Kasumi-1 (cell line): Measurements from ENCODE around the gene SHISA3.
A peak's percentile ranks its signal among the peaks of the same experiment; 100 is the strongest.
"Not testable (repeated sequence)": the region's sequence is repeated elsewhere in the genome, so short reads cannot be mapped to it uniquely, and the experiment has no call there.

Experiments used
- DNase-seq, 2 experiments: peaks; one replicate each; lab custom pipeline; 2025; lab: John Stamatoyannopoulos, UW

The SHISA3 gene

GRCh38 chr4:42396752-42397634, at the start of gene SHISA3:
Gene SHISA3, plus strand, starts transcription at chr4:42397488. Its CDS starts 569 bp downstream, at chr4:42398057.
- DNase-seq: peak; percentile 71 to 75

GRCh38 chr4:42348247-42348646, 49.0 kb upstream of the SHISA3 start:
- no peak for DNase-seq

- DNase-seq: no peak
Observed at GRCh38 chr4:42348692-42349091, 48.6 kb upstream of the SHISA3 start.

DNA sequence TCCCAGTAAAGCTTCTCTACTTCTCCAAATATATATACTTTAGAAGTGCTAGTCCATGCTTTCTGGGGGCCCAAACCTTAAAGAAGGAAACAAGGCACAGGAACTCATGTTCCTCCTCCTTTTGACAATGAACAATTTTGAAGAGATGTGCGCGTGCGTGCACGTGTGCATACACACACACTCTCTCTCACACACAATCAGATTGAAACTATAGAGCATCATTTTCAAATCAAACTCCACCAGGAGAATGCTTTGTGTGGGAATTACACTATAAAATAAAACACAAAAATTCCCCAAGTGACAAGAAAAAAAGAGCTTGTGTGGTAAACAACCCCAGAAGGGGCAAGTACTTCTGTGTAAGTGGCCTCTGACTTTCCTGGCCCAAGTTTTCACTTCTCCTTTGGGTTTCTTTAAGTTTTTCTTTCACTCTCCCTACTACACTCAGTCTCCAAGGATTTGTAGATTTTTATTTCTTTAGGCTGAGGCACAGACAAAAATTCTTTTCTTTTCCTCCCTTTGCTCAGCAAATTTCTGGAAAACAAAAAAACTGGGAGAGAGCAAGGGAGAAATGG, 46.6 kb upstream of the SHISA3 start:
- DNase-seq: no peak

- DNase-seq: no peak
Observed at GRCh38 chr4:42352049-42352448, 45.2 kb upstream of the SHISA3 start.

- no peak for DNase-seq
Observed at GRCh38 chr4:42357325-42357724, 40.0 kb upstream of the SHISA3 start.

DNA sequence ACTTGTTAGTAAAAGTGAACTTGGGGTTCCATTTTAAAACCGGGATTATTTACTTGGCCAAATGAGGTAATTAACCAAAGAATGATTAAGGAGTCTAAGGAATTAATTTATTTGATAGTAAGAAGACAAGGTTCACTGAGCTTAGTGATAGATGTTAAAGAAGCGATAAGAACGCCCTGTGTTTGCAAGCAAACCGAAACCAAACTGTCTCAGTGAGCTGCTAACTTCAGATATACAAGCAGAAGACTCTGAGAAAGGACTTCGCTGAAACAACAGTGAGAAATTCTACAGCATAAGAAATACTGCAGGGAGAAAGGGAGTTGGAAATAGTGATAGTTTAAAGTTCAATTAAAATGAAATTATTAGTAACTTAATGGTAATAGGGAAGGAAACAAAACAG, 37.6 kb upstream of the SHISA3 start:
- DNase-seq: no peak

DNA sequence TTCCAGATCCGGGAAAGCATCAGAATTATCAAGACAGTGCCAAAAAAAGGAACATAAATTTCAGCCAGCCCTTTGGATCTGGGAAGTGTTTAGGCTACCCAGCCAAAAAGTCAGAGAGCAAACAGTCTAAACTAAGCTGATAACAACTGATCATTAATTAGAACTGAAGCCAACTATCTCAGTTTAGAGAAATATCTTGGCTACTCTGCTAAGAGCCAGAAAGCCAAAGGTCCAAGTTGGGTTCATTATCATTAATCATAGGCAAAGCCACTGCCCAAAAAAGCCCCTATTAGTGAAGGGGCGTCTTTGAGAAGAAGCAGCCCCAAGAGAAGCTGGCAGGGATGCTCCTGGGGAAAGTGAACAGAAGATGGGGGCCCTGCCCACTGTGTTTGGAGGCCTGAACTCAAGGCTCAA, 37.0 kb upstream of the SHISA3 start:
- DNase-seq: no peak

DNA sequence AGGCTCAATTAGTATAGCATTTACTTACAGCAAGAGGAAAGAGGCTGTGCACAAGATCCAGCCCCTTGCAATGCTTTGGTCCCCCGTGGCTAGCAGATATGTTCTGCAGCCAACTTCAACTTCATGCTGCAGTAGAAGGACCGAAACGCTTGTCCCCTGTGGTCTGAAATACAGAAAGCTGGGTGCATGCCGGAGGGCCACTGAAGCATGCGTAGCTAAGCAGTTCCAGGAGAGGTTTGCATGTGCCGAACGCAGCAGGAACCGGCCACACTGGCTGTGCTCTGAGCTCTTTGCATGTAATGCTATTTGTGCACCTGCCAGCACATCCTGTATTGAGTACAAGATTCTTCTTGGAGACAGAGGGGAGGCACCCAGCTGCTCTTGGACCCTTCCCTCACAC, 35.8 kb upstream of the SHISA3 start:
- no peak for DNase-seq

DNA sequence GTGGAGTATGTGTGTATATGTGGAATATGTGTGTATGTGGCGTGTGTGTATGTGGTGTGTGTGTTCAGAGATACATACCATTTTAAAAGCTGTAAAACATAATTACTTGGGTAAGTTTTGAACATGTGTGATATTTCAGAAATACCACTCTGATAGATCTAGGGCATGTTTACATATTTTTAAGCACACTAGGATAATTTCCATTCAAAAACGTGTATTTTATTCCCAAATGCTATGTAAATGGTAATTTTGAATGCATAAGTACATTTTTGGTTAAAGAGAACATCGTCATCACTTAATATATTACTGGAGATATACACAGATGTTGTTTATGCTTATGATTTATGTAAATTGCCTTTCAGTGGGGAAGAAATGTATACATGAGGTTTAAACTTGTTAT, 34.7 kb upstream of the SHISA3 start:
- DNase-seq: no peak

DNA sequence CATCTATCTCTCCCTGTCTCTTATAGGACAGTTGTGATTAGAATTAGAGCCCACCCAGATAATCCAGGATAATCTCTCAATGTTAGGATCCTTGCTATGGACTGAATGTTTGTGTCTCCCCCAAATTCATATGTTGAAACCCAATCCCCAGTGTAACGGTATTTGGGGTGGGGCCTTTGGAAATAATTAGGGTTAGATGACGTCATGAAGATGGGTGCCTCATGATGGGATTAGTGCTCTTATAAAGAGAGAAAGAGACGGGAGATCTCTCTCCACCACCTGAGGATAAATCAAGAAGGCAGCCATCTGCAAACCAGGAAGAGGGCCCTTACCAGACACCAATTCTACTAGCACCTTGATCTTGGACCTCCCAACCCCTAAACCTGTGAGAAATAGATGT, 33.7 kb upstream of the SHISA3 start:
- no peak for DNase-seq

DNA sequence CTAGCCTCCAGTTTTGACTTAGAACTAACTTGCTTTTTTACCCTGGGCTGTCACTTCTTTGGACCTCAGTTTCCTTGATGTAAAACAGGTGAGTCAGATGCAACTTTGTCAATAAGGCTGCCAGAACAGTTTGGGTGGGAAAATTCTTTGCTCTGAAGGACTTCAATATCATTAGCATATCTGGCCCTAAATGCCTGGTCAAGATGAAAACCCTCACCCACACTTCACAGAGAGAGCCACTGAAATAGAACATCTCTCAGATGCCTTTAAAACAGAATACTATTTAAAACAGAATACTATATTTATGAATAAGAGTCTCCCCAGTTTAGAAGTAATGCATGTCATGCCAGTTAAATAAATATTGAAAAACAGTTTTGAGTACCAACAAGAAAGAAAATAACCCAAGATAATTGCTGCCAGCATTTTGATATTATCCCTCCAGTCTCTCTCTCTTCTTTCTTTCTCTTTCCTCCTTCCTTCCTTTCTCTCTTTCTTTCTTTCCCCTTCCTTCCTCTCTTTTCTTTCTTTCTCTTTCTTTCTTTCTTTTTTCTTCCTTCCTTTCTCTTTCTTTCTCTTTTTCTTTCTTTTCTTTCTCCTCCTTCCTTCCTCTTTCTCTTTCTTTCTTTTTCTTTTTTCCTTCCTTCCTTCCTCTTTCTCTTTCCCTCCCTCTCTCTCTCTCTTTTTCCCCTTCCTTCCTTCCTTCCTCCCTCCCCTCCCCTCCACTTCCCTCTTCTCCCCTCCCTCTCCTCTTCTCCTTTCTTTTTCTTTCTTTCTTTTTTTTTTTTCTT, 32.8 kb upstream of the SHISA3 start:
- DNase-seq: no peak

DNA sequence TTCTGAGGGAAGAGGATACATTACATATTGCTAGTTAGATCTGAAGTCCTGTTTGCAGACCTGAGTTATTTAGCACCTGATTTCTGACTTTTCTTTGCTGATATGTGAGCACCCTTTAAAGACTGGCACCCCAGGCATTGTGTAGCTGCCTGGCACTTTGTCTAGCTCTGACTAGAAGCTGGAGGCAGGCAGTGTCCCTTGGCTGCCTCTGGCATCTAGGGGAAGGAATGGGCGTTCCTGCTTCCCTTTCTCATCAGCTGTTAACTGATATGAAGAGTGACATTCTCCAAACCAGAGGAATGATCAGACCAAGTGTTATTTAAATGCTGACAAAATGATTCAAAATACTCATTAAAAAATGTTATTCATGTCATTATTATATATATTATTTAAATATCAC, 30.3 kb upstream of the SHISA3 start:
- no peak for DNase-seq

DNA sequence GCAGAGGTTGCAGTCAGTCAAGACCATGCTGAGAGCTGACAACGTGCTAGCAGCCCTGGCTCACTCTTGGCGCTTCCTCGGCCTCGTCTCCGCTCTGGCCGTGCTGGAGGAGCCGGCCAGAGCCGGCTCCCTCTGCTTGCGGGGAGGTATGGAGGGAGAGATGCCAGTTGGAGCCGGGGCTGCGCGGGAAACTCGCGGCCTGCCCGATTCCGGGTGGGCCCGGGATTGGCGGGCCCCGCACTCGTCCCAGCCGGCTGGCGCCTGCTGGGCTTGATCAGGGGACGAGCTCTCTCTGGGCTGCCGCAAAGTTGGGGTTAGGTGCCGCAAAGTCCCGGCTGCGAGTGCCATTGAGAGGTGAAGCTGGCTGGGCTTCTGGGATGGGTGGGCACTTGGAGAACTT, 27.8 kb upstream of the SHISA3 start:
- no peak for DNase-seq

DNA sequence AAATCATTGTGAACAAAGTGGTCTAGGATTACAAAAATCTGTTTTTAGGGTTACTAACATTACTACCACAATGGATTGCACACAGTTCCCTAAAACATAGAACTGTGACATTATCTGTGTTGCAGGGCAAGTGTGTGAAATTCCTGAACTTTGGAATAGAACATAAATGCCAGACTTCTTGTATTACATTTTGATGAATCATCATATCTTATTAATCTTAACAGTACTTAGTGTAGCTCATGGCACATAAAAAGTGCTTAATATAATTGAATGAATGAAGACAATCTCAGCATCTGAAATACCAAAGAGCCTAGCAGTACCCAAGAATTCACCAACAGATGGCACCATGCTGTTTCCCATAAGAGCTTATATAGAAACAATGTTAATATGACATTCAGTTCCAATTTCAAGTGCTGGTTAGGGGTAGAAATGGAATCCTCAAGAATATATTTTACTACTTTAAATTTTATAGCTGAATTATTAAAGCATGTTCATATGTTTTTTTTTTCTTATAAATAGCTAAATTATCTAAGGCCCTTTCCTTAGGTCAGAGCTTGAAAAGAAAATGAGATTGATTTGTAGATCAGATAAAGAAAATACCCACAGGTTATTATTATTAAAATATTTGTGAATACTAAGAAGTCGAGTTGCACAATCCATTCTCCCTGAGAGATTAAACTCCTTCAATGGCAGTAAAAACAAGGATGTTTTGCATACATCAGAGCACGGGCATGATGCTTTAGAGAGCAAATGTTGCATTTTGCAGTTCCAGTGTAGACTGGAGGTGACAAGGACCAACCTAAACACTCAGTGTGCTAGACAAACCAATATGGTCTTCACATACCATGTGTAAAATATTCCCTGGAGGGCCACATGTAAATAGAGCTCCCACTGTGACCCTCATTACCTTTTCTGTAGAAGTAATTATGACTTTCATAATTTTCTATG, 25.7 kb upstream of the SHISA3 start:
- DNase-seq: peak; percentile 61 to 77

GRCh38 chr4:42372303-42372702, 25.0 kb upstream of the SHISA3 start:
- DNase-seq: not testable (repeated sequence)

GRCh38 chr4:42377497-42377896, 19.8 kb upstream of the SHISA3 start:
- DNase-seq: no peak

DNA sequence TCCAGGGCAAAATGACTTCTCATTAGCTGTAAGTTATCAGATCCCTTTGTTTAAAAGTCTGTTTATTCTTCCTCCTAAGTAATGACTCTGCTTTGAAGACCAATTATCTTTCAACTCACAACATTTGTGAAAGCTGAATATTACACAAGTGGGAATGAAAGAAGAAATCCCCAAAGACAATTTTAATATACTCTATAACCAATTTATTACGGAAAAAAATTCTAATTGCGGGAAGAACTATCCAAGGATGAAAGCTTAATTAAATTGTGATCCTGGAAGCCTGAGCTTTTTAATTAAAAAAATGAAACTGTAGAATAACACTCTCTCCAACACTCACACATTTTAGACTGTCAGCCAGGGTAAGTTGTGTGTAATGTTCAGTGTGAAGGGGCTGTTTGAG, 15.6 kb upstream of the SHISA3 start:
- no peak for DNase-seq

- no peak for DNase-seq
Observed at GRCh38 chr4:42385516-42385915, 11.8 kb upstream of the SHISA3 start.

DNA sequence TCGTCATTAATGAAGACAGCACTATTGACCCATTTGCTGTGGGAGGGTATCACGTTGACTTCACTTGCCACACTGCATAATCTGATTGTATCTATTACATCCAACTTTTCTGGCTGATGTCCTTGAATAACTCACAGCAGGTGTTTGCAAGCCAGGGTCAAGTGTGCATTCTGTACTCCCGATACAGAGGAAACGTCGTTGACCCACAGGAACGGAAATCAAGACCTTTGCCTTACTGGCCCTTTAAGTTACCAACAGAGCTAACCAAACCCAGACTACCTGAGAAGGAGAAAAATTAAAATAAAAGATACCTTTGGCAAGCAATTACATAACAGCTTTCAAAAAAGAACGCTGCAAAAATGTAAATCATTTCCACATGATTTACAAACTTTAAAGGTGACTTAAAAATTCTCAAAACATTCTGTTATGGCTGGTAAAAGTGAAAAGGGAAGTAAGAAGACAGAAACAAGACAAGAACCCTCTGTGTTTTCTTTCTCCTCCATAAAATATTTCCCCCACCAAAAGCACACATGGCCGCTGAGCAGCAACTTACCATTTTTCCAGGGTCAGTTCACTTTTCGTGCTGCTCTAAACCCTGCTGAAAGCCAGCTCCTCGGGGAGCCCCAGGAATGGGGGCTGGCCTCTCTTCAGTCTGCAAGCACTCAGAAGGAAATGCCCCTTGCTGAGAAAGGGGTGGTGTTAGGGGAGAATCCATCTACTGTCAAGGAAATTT, 6.5 kb upstream of the SHISA3 start:
- no peak for DNase-seq

DNA sequence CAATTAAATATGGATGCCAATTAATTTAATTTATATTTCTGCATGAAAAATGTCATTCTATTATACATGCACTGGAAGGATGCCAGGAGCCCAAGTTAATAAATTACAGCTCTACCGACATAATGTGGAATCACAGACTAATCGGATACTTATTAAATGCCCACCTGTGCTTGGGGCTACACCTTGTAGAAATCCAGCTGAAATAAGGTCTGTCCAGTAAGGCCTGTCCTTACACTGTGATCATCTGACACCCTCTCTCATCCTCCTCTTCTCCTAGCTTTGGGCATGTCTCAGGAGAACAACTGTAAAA, 6.0 kb upstream of the SHISA3 start:
- no peak for DNase-seq
